ENCODE data around the gene SDHA. TPM values are rescaled to one million over a fixed set of nuclear protein-coding genes. Genes with fewer than 3 reads are reported as not detected.
"Not testable (repeated sequence)": the region's sequence is repeated elsewhere in the genome, so short reads cannot be mapped to it uniquely, and the experiment has no call there.

The SDHA gene
- total RNA-seq, 1 donor from 2014 or later = 73.5 TPM

- Mint-ChIP-seq H3K9me3 (ENCODE audit: unreplicated experiment) (no peaks in the 10 kb centered on the region), H3K36me3 (ENCODE audit: low read depth, unreplicated experiment) (peaks cover 9% of the 10 kb centered on the region)
- TF ChIP-seq CTCF (IDR thresholded peaks at IDR 0.05; ENCODE audit: unreplicated experiment) = no peak
Observed at GRCh38 chr5:267716-268115, 49.6 kb downstream of the SDHA start.

GRCh38 chr5:270340-270739, 52.2 kb downstream of the SDHA start:
- TF ChIP-seq CTCF (IDR thresholded peaks at IDR 0.05; ENCODE audit: unreplicated experiment) = no peak
- H3K4me1 Mint-ChIP-seq (ENCODE audit: unreplicated experiment) = peaks cover 16% of the 10 kb centered on the region
- peak overlapping the region; percentile 78 for H3K4me3 Mint-ChIP-seq (ENCODE audit: unreplicated experiment)
- peak overlapping the region; percentile 5 for H3K27ac Mint-ChIP-seq (ENCODE audit: unreplicated experiment)
- DNase-seq (ENCODE audit: low spot score) = no peak
- H3K36me3 Mint-ChIP-seq (ENCODE audit: low read depth, unreplicated experiment) = peaks cover 11% of the 10 kb centered on the region
- H3K27me3 Mint-ChIP-seq (ENCODE audit: unreplicated experiment) = peaks cover 11% of the 10 kb centered on the region
- H3K9me3 Mint-ChIP-seq (ENCODE audit: unreplicated experiment) = no peaks in the 10 kb centered on the region

More at GRCh38 chr5:267716-268115, 49.6 kb downstream of the SDHA start:
- Mint-ChIP-seq H3K27me3 (ENCODE audit: unreplicated experiment) (peaks cover 6% of the 10 kb centered on the region), H3K27ac (ENCODE audit: unreplicated experiment) (no peak overlapping the region), H3K4me1 (ENCODE audit: unreplicated experiment) (peaks cover 1% of the 10 kb centered on the region), H3K4me3 (ENCODE audit: unreplicated experiment) (no peak overlapping the region)
- DNase-seq (ENCODE audit: low spot score) = no peak

GRCh38 chr5:271828-272167, 53.7 kb downstream of the SDHA start:
- DNase-seq (ENCODE audit: low spot score); H3K9me3 Mint-ChIP-seq (ENCODE audit: unreplicated experiment); H3K27ac Mint-ChIP-seq (ENCODE audit: unreplicated experiment): not testable (repeated sequence)
- Mint-ChIP-seq H3K4me3 (ENCODE audit: unreplicated experiment) (peak overlapping the region; percentile 69), H3K27me3 (ENCODE audit: unreplicated experiment) (peaks cover 11% of the 10 kb centered on the region), H3K36me3 (ENCODE audit: low read depth, unreplicated experiment) (peaks cover 14% of the 10 kb centered on the region), H3K4me1 (ENCODE audit: unreplicated experiment) (peaks cover 18% of the 10 kb centered on the region)

- Mint-ChIP-seq H3K4me3 (ENCODE audit: unreplicated experiment) (peak overlapping the region; percentile 78), H3K36me3 (ENCODE audit: low read depth, unreplicated experiment) (peaks cover 14% of the 10 kb centered on the region), H3K27me3 (ENCODE audit: unreplicated experiment) (peaks cover 11% of the 10 kb centered on the region), H3K27ac (ENCODE audit: unreplicated experiment) (peak overlapping the region; percentile 84), H3K4me1 (ENCODE audit: unreplicated experiment) (peaks cover 18% of the 10 kb centered on the region)
- not testable (repeated sequence) for DNase-seq (ENCODE audit: low spot score); H3K9me3 Mint-ChIP-seq (ENCODE audit: unreplicated experiment)
Observed at GRCh38 chr5:273091-273490, 55.0 kb downstream of the SDHA start.

- peaks cover 18% of the 10 kb centered on the region for H3K4me1 Mint-ChIP-seq (ENCODE audit: unreplicated experiment)
- H3K36me3 Mint-ChIP-seq (ENCODE audit: low read depth, unreplicated experiment) = peaks cover 14% of the 10 kb centered on the region
- H3K4me3 Mint-ChIP-seq (ENCODE audit: unreplicated experiment) = peak overlapping the region; percentile 78
- H3K9me3 Mint-ChIP-seq (ENCODE audit: unreplicated experiment); DNase-seq (ENCODE audit: low spot score): not testable (repeated sequence)
- peak overlapping the region; percentile 55 for H3K27ac Mint-ChIP-seq (ENCODE audit: unreplicated experiment)
- H3K27me3 Mint-ChIP-seq (ENCODE audit: unreplicated experiment) = peaks cover 11% of the 10 kb centered on the region
Observed at GRCh38 chr5:273491-273890, 55.4 kb downstream of the SDHA start.

GRCh38 chr5:274346-274745, 56.2 kb downstream of the SDHA start:
- DNase-seq (ENCODE audit: low spot score); H3K9me3 Mint-ChIP-seq (ENCODE audit: unreplicated experiment); H3K4me3 Mint-ChIP-seq (ENCODE audit: unreplicated experiment); H3K27ac Mint-ChIP-seq (ENCODE audit: unreplicated experiment); H3K27me3 Mint-ChIP-seq (ENCODE audit: unreplicated experiment): not testable (repeated sequence)
- Mint-ChIP-seq H3K4me1 (ENCODE audit: unreplicated experiment) (peaks cover 18% of the 10 kb centered on the region), H3K36me3 (ENCODE audit: low read depth, unreplicated experiment) (peaks cover 20% of the 10 kb centered on the region)

GRCh38 chr5:278646-279045, 60.5 kb downstream of the SDHA start:
- Mint-ChIP-seq H3K4me3 (ENCODE audit: unreplicated experiment) (no peak overlapping the region), H3K27me3 (ENCODE audit: unreplicated experiment) (peaks cover 8% of the 10 kb centered on the region), H3K4me1 (ENCODE audit: unreplicated experiment) (peaks cover 7% of the 10 kb centered on the region), H3K36me3 (ENCODE audit: low read depth, unreplicated experiment) (peaks cover 44% of the 10 kb centered on the region), H3K27ac (ENCODE audit: unreplicated experiment) (no peak overlapping the region), H3K9me3 (ENCODE audit: unreplicated experiment) (no peaks in the 10 kb centered on the region)
- DNase-seq (ENCODE audit: low spot score) = no peak
- no peak for TF ChIP-seq CTCF (IDR thresholded peaks at IDR 0.05; ENCODE audit: unreplicated experiment)

- H3K27ac Mint-ChIP-seq (ENCODE audit: unreplicated experiment); H3K4me1 Mint-ChIP-seq (ENCODE audit: unreplicated experiment); H3K27me3 Mint-ChIP-seq (ENCODE audit: unreplicated experiment); H3K9me3 Mint-ChIP-seq (ENCODE audit: unreplicated experiment); DNase-seq (ENCODE audit: low spot score); H3K4me3 Mint-ChIP-seq (ENCODE audit: unreplicated experiment): not testable (repeated sequence)
- peaks cover 49% of the 10 kb centered on the region for H3K36me3 Mint-ChIP-seq (ENCODE audit: low read depth, unreplicated experiment)
Observed at GRCh38 chr5:279051-279665, 61.0 kb downstream of the SDHA start.

Measured in endothelial cell (in vitro differentiated cells).